GM19240 (cell line): ENCODE measurements around the gene EXOC3L2.

ENCODE experiments used
- DNase-seq: peaks from one replicate; pipeline ENCODE4 v3.0.0; 2011; ENCODE audit warnings: low spot score; ENCODE audit not compliant: insufficient read length

Gene EXOC3L2

DNA sequence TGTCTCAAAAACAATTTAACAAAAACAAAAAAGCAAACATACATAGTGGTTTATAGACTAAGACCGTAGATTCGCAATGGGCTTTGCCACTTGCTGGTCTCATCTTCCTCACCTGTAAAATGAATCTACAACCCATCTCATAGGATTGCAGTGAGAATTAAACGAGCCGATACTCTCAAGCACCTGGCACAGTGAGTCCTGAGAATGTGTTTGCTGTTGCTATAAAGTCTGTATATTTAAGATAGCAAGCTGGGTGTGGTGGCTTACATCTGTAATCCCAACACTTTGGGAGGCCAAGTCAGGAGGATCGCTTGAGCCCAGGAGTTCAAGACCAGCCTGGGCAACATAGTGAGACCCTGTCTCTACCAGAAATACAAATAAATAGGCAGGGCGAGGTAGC, 22.5 kb downstream of the EXOC3L2 start:
- no peak for DNase-seq

DNA sequence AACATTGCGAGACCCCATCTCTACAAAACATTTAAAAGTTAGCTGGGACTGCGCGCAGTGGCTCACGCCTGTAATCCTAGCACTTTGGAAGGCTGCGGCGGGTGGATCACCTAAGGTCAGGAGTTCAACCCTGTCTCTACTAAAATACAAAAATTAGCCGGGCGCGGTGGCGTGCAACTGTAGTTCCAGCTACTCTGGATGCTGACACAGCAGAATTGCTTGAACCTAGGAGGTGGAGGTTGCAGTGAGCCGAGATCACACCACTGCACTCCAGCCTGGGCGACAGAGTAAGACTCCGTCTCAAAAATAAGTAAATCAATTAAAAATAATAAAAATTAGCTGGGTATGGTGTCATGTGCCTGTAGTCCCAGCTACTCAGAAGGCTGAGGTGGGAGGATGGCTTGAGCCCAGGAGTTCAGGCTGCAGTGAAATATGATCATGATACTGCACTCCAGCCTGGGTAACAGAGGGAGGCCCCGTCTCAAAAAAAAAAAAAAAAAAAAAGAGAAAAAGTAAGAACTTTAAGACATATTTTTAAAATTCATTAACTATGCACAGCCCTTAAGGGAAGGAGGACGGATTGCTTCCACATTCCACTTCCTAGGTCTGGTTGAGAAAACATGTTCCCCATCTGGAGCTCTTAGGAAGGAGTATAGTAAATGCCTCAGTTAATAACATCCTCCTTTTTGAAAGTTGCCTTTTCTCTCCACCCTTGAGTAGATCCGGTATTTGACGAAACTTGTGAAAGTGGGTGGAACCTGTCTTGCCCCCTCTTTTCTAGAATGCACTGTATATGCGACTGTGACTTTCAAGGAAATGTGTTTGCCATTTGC, 26.1 kb downstream of the EXOC3L2 start:
- no peak for DNase-seq

DNA sequence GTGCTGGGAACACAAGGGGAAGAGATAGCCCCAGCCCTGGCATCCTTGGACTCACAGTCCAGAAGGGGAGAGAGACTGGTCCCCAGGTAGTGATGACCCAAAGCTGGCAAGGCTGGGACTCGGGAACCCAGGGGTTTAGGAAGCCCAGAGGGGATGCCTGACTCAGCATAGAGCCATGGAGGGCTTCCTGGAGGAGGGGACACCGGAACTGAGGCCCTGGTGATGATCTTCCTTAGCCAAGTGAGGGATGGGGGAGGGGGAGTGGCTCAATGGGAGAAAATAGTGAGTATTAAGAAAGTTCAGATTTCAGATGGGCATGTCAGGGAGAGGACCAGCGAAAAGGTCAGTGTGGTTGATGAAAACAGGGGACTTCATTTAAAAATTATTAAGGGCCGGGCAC, 26.8 kb downstream of the EXOC3L2 start:
- no peak for DNase-seq

DNA sequence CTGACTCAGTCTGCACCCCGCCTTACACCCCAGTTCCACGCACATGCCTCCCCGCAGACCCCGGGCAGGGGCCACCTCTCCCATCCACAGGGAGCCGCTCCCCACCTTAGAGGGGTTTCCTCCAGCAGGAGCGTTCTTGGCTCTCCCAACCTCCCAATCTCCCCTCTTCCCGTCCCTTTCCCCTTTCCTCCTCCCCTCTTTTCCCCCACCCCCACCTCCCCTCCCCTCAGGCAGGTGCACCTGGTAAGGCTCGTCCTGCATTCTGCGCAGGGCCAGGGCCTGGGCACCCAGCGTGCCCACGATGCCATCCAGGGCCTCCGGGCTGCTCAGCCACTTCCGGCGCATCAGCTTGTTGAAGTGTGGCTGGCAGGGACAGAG, 27.3 kb downstream of the EXOC3L2 start:
- no peak for DNase-seq

DNA sequence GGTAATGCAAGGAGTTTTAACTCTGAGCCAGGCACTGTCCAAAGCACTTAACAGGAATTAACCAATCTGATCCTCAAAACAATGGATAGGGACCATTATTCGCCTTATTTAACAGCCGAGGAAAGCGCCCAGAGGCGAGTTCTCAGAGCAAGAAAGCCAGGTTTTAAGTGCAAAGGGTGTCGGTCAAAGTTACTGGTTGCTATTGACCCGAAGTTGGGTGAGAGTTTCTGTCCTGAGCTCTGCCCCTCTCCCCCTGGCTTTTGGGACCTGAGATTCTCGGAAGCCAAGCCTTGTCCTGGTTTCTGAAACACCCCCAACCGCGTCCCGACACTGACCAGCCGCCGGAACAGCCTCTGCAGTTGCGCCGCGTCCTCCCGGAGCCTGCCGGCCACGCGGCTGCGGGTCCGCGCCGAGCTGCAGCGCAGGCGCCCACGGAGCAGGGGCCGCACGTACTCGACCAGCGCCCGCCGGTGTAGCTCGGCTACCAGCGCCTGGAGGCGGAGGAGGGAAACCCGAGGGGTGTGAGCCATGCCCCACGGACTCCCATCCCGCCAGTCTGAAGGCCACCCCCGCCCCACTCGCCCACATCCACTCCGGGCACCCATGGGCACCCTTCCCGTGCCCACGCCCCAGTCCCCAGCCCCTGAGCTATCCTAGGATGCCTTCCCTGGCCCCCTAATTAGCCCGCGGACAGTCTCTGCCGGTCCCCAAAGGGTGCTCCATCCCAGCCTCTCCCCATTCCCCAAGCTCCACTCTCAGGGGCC, 27.8 kb downstream of the EXOC3L2 start:
- no peak for DNase-seq

DNA sequence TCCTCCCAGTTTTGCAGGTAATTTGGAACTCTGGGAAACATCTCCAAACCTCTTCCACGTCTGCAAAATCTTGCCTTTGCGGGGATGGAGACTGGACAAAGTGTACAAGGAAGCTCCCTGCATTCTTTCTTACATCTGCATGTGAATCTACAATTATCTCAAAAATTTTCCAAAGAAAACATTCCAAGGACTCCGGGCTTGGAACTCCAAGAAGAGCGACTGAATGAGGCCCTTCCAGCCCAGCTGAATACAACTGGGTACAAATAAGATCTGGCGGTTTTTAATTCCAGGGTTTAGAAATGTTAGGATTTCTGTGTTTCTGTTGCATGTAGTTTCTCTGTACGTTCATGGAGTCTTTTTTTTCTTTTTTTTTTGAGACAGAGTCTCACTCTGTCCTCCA, 28.5 kb downstream of the EXOC3L2 start:
- DNase-seq, result no peak

DNA sequence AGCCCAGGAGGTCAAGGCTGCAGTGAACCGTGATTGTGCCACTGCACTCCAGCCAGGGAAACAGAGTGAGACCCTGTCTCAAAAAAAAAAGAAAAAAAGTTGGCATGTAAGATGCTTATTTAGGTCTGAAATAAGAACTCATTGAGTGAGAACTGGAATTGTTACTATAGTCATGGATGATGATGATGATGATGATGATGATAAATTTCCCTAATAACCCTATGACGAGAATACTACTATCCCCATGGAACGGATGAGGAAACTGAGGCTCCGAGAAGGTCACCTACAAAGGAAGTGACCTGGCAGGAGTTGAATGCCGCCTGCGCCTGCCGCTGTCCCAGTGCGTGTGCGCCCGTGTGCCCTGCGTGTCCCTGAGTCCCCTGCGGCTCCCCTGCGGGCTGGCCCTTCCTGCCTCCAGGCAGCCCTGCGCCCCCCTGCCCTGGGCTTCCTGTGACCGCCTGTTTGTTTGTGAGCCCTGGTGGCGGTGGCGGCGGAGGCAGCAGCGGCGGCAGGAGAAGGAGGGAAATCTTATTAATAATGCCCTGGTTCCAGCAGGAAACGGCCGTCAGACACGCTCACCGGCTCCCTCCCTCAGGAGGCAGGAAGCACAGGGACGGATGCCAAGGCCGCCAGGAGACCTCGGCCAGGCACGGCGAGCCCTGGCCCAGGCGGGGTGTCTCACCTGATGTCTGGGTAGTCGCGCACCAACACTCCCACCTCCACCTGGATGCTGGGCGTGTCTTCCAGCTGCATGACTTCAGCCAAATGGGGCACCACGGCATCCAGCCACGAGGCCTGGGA, 29.6 kb downstream of the EXOC3L2 start:
- no peak for DNase-seq

DNA sequence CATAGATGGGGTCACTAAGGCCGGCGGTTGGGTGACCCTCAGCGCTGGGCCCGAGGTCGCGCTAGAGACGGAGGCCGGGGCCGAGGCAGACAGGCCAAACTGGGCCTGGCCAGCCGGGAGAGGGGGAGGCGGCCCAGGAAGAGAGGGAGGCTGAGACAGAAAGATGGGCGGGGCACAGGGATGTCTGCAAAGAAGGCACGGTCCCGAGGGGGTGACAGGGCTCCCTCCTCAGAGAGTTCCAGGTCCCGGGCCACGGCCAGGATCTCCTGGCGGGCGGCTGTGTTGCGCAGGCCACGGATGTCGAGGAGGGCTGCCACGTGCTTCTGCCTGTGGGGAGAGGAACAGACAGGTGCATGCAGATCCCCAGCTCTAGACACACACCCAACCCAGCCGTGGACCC, 32.2 kb downstream of the EXOC3L2 start:
- DNase-seq, result no peak

DNA sequence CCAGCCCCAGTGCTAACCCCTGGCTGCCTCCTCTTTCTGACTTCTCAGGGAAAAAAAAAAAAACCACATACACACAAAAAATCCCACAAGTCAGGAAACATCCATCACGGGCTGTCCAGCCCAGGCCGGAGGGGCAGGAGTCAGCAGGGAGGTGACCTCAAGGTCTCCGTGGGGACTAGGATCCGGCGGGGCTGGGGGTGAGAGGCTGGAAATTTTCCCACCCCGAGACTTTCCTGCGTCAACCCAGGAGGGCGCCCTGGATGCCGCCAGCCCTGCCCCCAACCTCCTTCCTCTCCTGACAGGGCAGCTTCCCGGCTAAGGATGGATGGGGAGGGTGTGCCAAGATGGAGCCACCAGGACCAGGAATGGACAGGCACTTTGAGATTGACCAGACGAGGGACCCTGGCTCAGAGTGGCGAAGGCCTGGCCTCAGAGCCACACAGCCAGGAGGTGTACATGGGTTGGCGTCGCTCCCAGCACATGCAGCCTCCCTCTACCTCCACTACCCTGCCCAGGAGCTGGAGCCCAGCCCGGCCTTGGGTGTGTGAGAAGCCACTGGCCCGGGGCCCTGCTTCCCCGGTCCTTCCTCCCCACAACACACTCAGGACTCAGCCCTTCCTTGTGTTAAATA, 33.3 kb downstream of the EXOC3L2 start:
- DNase-seq, result no peak

DNA sequence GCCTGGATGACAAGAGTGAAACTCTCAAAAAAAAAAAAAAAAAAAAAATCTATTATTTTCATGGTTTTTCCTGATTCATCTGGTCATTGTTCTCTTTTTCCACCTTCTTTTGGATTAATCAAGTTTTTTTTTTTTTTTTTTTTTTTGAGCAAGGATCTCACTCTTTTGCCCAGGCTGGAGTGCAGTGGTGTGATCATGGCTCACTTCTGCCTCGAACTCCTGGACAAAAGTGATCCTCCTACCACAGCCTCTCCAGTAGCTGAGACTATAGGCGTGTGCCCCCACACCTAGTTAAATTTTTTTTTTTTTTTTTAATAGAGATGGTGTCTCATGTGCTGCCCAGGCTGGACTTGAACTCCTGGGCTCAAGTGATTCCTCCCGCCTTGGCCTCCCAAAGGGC, 38.9 kb downstream of the EXOC3L2 start:
- DNase-seq, result no peak

DNA sequence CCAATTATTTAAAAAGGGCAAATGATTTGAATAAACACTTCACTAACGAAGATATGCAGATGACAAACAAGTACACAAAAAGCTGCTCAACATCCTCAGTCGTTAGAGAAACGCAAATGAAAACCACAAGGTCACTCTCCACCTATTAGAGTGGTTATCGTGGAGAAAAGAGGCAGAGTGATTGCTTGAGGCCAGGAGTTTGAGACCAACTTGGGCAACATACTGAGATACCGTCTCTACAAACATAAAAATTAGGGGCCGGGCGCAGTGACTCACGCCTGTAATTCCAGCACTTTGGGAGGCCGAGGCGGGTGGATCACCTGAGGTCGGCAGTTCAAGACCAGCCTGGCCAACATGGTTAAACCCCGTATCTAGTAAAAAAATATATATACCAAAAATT, 39.4 kb downstream of the EXOC3L2 start:
- DNase-seq, result no peak

DNA sequence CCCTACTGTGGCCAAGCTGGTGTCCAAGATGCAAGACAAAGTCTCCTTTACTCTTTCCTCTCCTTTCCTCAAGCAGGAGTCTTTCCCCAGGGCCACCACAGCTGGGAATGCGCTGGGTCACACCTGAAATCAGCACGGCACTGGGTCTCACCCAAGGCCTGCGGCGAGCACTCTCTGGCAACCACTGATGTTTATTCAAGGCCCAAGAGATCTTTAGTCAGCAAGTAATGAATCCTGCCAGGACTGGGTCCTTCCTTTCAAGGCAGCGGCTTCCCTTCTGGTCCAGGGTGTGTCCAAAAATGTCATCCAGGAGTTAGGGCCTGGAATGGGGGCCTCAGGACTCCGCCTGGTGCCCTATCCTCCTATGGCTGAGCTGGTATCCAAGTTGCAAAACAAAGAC, 42.6 kb downstream of the EXOC3L2 start:
- no peak for DNase-seq

DNA sequence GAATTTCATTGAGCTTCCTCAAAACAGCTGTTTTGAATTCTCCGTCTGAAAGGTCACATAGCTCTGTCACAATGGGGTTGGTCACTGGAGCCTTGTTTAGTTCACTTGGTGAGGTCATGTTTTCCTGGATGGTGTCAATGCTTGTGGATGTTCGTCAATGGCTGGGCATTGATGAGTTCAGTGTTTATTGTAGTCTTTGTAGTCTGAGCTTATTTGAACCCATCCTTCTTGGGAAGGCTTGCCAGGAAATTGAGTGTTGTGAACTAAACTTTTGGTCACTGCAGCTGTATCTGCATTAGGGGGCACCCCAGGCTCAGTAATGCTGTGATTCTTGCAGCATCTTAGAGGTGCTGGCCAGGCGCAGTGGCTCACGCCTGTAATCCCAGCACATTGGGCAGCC, 44.6 kb downstream of the EXOC3L2 start:
- DNase-seq, result no peak

DNA sequence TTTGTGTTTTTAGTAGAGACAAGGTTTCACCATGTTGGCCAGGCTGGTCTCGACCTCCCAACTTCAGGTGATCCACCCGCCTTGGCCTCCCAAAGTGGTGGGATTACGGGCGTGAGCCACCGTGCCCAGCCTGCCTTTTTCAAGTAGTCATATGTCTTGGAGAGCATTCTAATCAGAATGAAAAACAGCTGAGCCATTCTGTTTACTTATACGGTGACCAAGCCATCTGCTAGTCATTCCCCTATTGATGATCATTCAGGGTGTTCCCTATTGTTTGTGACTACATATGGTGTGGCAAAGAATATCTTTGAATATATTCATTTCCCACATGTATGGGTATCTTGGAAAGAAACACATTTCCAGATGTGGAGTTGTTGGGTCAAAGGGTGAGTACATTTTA, 49.4 kb downstream of the EXOC3L2 start:
- no peak for DNase-seq

DNA sequence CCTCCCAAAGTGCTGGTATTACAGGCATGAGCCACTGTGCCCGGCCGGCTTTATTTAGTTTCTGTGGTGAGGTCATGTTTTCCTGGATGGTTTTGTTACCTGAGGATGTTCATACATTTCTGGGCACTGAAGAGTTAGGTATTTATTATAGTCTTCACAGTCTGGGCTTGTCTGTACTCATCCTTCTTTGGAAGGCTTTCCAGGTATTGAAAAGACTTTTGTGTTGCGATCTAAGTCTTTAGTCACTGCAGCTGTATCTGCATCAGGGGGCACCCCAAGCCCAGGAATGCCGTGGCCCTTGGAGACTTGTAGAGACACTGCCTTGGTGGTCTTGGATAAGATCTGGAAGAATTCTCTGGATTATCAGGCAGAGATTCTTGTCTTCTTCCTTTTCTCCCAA, 53.8 kb downstream of the EXOC3L2 start:
- DNase-seq, result no peak

DNA sequence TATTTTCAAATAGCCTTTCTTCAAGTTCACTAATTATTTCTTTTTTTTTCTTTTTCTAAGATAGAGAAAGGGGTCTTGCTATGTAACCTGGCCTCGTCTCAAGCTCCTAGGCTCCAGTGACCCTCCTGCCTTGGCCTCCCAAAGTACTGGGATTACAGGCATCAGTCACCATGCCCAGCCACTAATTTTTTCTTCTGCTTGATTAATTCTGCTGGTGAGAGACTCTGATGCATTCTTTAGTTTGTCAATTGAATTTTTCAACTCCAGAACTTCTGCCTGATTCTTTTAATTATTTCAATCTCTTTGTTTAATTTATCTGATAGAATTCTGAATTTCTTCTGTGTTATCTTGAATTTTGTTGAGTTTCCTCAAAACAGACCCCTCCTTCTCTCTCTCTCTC, 55.2 kb downstream of the EXOC3L2 start:
- DNase-seq, result no peak

DNA sequence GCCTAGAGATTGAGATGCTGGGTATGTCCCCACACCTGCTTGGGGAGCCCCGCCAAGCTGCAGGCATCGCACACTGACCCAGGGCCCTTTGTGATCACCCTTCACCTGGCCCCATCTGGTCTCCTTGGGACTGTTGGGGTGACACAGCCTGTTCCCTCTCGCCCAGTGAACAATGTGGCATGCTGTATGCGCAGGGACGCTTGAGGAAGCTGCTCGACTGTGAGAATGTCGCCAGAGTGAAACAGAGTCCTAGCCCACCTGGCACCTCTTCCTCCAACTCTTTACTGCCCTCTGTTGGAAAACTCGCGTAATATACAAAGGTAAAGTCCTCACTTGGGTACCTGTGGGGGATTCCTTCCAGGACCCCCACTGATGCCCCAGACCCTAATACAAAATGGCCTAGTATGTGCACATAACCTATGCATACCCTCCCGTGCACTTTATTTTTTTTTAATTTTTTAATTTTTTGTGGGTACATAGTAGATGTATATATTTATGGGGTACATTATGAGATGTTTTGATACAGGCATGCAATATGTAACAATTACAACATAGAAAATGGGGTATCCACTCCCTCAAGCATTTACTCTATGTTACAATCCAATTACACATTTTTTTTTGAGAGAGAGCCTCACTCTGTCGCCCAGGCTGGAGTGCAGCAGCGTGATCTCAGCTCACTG, 57.6 kb downstream of the EXOC3L2 start:
- peak; percentile 74 for DNase-seq

DNA sequence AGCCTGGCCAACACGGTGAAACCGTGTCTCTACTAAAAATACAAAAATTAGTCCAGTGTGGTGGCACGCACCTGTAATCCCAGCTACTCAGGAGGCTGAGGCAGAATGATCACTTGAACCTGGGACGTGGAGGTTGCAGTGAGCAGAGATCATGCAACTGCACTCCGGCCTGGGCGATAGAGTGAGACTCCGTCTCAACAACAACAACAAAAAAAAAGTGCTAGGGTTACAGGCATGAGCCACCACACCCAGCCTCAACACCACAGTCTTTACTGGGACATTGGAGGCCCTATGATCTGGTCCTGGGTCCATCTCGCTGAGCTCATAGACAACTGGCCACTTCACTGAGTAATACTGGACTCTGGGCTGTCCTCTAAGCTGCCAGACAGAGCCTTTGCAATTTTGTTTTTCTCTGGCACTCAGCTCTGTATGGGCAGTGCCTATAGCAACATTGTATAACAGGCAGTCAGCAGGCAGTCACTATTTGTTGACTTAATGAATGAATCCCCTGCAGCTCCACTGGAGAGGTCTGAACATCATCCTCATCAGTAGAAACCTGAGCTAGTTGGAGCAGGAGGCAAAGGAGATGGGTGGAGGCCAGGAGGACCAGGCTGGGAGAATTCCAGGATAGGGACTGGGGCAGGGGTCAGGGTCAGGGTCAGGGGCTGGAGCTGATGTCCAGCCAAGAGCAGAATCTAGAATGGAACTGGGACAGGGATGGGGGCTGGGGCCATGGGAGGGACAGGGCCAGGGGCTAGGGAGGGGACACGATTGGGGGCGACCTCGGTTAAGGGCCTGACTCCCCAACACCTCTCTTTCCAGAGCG, 58.5 kb downstream of the EXOC3L2 start:
- DNase-seq, result no peak

DNA sequence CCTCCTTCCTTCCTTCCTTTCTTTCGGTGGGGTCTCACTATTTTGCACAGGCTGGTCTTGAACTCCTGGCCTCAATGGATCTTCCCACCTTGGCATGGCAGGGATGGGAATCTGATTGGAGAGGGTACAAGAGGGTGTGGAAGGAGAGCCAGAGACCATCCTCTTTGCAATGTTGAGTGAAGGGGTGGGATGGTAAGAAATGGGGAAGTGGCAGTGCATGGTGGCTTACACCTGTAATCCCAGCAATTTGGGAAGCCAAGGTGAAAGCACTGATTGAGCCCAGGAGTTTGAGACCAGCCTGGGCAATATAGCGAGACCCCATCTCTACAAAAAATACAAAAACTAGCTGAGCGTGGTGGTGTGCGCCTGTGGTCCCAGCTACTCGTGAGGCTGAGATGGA, 61.1 kb downstream of the EXOC3L2 start:
- DNase-seq, result no peak

DNA sequence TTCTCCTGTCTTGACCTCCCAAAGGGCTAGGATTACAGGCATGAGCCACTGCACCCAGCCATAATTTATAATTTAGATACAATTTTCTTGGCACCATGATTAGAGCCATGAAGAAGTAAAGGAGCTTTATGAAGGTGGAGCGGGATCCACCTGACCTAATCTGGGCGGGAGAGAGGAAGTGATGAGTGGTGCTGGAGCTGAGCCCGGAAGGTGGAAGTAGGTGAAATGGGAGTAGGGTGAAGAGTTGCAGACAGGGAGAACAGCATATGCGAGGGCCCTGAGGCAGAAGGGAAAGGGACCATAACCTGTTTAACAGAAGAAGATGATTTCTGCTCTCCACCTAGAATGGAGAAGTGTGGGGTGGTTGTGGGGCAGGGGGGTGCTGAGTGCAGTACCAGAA, 62.4 kb downstream of the EXOC3L2 start:
- DNase-seq, result no peak
